Body of pancreas (tissue), 4 donors: ENCODE data around the gene MAP2K5.

ENCODE experiments used
- POLR2A ChIP-seq, 3 donors: fragments of 450-650 bp; IDR thresholded peaks; one replicate each; pipeline ENCODE4 v1.6.1; 2016; ENCODE audit warnings: antibody characterized with exemption in 3 of 3, mild to moderate bottlenecking in 2 of 3
- TF ChIP-seq, protein P1 (sequence below), 7 experiments: fragments of 450-650 bp in 4 of 7; fragments of 200-600 bp in 3 of 7; sonication (generic) in 3 of 7; IDR thresholded peaks; one replicate each; pipeline ENCODE4 v1.5.1; 2016 to 2019; ENCODE audit warnings: antibody characterized with exemption in 7 of 7

DNA sequence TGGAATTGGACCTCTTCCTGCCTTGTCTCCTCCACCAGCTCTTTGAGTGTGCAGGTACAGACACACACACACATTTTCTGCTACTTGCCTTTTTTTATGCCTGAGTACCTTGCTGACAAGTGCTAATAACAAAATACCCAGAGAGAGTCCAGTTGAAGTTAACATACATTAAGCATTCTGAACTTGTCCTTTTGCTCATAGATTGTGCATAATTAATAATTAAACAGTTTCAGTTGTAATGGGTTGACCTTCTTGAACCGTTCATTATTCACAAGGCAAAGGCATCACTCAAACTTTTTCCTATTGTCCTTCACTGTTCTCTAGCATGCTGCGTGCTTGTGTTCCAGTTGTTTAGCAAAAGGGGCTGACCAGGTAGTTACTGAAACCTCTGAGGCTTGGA, 223.2 kb downstream of the MAP2K5 start:
- TF ChIP-seq, protein P1, sequence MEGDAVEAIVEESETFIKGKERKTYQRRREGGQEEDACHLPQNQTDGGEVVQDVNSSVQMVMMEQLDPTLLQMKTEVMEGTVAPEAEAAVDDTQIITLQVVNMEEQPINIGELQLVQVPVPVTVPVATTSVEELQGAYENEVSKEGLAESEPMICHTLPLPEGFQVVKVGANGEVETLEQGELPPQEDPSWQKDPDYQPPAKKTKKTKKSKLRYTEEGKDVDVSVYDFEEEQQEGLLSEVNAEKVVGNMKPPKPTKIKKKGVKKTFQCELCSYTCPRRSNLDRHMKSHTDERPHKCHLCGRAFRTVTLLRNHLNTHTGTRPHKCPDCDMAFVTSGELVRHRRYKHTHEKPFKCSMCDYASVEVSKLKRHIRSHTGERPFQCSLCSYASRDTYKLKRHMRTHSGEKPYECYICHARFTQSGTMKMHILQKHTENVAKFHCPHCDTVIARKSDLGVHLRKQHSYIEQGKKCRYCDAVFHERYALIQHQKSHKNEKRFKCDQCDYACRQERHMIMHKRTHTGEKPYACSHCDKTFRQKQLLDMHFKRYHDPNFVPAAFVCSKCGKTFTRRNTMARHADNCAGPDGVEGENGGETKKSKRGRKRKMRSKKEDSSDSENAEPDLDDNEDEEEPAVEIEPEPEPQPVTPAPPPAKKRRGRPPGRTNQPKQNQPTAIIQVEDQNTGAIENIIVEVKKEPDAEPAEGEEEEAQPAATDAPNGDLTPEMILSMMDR (IDR thresholded peaks at IDR 0.05) = no peak
- TF ChIP-seq POLR2A (IDR thresholded peaks at IDR 0.05) = no peak
